HG03066 (cell line): ENCODE results near the gene IDS.
"Not testable (repeated sequence)": the region's sequence is repeated elsewhere in the genome, so short reads cannot be mapped to it uniquely, and the experiment has no call there.

Experiments used
- ATAC-seq: cut with Tn5 transposase; IDR thresholded peaks from one replicate; pipeline ENCODE4 v1.9.1; 2021; ENCODE audit warnings: low read depth; ENCODE audit not compliant: unreplicated experiment

IDS gene

DNA sequence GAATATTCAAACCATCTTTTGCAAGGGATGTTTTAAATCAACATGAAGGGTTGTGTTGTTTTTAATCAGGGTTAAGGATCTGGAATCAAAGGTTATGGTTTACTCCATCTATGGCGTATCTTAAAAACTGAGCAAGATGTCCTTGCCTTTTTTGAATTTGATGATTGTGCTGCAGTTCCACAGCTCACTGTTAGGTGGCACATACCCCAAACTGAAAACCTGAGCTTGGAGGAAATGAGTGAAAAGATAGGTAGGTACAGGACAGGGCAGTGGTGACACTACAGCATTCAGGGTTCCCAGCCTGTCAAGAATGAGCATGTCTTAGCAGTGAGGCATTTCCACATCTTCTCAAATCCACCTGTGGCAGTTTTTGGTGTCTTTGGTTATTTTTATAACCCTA lies 22.6 kb upstream of the IDS start:
- ATAC-seq = no peak

- not testable (repeated sequence) for ATAC-seq
Observed at GRCh38 chrX:149526318-149527033, 21.4 kb upstream of the IDS start.

GRCh38 chrX:149525903-149526302 lies 20.8 kb upstream of the IDS start:
- ATAC-seq = peak; percentile 49

DNA sequence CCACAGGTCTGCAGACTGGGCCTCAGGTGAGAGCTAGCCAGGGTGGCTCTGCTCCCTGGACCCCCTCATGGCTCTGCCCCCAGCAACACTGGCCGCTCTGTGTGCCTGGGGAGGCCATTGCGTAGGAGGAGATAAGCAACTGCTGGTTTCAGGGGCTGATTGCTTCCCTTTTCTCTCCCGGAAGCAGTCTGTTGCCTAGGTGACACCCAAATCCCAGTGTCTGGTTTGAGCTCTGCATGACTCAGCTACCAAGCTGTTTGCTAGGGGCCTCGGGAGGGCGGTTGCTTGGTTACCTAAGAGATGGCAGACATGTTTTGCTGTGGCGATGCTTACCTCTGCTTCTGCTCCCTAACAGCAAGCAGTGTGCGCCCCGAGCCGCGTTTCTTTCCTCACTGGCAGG lies 20.3 kb upstream of the IDS start:
- ATAC-seq = peak; percentile 93

DNA sequence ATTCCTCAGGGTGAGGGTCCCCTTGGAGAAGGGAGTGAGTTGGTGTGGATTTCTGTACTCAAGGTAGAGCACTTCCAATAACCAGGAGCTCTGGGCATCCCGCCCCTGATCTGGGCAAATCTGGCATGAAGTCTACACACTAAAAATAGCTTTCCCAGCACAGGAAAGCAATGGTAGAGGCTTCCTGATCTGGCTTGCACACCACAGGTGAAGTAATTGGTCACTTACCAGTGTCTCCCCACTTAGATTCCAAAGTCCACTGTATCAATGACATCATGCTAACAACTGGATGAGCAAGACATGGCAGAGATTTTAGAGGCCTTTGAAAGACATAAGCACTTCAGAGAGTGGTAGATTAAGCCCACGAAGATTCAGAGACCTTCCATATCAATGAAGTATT lies 17.8 kb upstream of the IDS start:
- no peak for ATAC-seq

GRCh38 chrX:149521438-149521837 lies 16.3 kb upstream of the IDS start:
- no peak for ATAC-seq

DNA sequence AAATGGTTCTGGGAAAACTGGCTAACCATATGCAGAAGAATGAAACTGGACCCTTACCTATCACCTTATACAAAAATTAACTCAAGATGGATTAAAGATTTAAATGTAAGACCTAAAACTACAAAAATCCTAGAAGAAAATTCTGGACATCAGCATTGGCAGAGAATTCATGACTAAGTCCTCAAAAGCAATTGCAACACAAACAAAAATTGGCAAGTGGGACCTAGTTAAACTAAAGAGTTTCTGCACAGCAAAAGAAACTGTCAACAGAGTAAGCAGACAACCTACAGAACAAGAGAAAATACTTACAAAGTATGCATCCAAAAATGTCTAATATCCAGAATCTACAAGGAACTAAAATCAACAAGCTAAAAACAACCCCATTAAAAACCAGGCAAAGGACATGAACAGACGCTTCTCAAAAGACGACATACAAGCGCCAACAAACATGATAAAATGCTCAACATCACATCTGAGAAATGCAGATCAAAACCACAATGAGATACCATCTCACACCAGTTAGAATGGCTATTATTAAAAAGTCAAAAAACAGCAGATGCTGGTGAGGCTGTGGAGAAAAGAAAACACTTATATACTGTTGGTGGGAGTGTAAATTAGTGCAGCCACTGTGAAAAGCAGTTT lies 15.7 kb upstream of the IDS start:
- not testable (repeated sequence) for ATAC-seq

DNA sequence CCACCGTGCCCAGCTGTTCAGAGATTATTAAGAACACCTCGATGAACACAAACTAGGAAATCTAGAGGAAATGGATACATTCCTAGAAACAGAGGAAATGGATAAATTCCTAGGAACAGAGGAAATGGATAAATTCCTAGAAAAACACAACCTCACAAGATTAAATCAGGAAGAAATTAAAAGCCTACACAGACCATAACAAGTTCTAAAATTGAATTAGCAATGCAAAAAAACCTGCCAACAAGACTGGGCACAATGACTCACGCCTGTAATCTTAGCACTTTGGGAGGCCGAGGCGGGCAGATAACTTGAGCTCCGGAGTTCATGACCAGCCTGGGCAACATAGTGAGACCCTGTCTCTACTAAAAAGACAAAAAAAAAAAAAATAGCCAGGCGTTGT lies 13.1 kb upstream of the IDS start:
- ATAC-seq = no peak

GRCh38 chrX:149517308-149517707 lies 12.2 kb upstream of the IDS start:
- ATAC-seq = no peak

DNA sequence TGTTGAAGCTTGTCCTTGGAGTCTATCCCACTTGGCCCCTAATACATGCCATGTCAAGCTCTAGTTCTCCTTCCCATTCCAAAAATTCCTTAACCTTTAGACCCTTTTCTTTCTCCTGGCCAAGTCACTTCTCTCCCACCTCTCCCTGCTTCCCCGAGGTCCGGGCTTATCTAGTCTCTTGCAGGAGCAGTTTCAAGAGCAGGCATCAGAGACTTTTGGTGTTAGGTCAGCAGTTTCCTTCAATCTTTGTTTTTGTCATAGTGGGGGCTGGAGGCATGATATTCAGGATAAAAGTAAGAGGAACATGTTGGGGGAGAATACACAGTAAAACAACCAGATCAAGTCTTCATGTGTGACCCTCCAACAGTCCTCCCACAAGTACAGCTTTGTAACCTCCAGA lies 11.5 kb upstream of the IDS start:
- no peak for ATAC-seq

DNA sequence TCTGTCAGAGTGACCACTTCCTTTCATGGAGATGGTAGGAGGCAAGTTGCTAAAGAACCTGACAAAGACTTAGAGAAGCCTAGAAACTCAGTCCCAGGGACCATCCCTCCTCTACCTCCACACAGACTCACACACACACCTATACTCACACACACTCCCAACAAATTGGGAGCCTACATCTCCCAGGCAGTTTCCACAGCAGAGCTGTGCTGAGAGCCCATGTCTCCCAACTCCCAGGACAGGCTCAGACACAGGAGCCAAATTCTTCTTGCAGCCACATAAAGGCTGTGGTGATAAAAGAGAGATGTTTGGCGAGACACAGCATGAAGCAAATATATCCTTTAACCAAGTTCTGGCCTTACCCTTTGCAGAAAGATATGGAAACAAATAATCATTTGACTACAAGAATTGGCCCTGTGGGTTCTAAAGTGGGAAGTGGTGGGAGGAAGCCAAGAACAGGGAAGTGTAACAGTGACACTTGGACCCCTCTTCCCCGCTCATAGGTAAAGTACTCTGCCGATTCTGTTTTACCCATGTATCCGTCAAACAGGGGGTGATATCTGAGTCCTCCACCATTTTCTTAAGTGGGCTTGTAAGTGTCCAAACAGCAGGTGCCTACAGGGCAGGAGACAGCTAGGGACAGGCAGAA lies 11.0 kb upstream of the IDS start:
- no peak for ATAC-seq

GRCh38 chrX:149513825-149514428 lies 8.8 kb upstream of the IDS start:
- ATAC-seq = no peak

GRCh38 chrX:149512225-149512885 lies 7.2 kb upstream of the IDS start:
- ATAC-seq = peak; percentile 72

GRCh38 chrX:149511081-149511480 lies 6.0 kb upstream of the IDS start:
- ATAC-seq = no peak

- peak; percentile 49 for ATAC-seq
Observed at GRCh38 chrX:149510386-149510785, 5.3 kb upstream of the IDS start.

GRCh38 chrX:149508467-149508866 lies 3.4 kb upstream of the IDS start:
- no peak for ATAC-seq

DNA sequence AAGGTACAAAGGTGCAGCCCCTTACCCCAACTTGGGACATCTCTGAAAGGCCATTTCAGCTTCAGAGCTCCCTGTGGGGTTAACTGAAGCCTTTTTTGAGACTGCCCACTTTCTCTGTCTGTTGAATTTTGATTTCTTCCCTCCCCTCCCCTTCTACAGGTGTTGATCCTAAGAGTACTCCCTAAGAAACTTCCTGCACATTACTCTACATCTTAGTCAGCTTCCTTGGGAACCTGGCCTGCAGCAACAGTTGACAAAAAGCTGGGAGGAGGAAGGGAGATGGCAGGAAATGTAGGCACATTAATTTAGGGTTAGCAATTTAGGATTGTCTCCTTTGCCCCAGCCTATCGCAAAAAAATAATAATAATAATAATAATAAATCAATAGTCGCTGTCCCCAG lies 1.2 kb upstream of the IDS start:
- no peak for ATAC-seq

DNA sequence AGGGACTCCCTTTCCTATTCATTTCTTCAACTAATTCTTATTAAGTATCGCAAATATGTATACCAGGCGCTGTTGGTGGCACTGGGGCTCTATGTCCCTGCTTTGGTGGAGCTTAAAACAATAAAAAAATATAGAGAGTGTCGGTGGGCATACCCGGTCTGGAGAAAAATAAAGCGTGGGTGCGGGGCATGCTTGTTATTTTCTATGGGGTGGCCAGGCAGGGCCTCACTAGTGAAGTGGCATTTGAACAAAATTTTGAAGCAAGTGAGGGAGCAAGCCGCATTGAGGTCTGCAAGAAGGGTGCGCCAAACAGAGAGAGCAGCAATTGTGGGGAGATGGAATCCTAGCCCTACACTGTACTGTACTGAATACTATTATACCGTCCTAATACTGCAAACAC lies 565 bp upstream of the IDS start:
- no peak for ATAC-seq

GRCh38 chrX:149504226-149504914 lies 736 bp downstream of the IDS start:
- ATAC-seq = peak; percentile 55

GRCh38 chrX:149503446-149503845 lies 1.7 kb downstream of the IDS start:
- ATAC-seq = peak; percentile 61
